ENCODE data around the gene TP53I13. TPM values are rescaled to one million over a fixed set of nuclear protein-coding genes. Genes with fewer than 3 reads are reported as not detected.
A peak's percentile ranks its signal among the peaks of the same experiment; 100 is the strongest.

TP53I13 gene
- total RNA-seq, 1 donor from 2014 or later = 42.0 TPM

- H3K27me3 Mint-ChIP-seq (ENCODE audit: unreplicated experiment) = no peaks in the 10 kb centered on the region
- no peak overlapping the region for H3K4me3 Mint-ChIP-seq (ENCODE audit: unreplicated experiment)
- peaks cover 20% of the 10 kb centered on the region for H3K36me3 Mint-ChIP-seq (ENCODE audit: unreplicated experiment)
- H3K9me3 Mint-ChIP-seq (ENCODE audit: unreplicated experiment) = no peaks in the 10 kb centered on the region
- H3K4me1 Mint-ChIP-seq (ENCODE audit: unreplicated experiment) = peaks cover 6% of the 10 kb centered on the region
- H3K27ac Mint-ChIP-seq (ENCODE audit: unreplicated experiment) = no peak overlapping the region
- DNase-seq (ENCODE audit: extremely low spot score, unreplicated experiment) = no peak
- TF ChIP-seq, protein P1, sequence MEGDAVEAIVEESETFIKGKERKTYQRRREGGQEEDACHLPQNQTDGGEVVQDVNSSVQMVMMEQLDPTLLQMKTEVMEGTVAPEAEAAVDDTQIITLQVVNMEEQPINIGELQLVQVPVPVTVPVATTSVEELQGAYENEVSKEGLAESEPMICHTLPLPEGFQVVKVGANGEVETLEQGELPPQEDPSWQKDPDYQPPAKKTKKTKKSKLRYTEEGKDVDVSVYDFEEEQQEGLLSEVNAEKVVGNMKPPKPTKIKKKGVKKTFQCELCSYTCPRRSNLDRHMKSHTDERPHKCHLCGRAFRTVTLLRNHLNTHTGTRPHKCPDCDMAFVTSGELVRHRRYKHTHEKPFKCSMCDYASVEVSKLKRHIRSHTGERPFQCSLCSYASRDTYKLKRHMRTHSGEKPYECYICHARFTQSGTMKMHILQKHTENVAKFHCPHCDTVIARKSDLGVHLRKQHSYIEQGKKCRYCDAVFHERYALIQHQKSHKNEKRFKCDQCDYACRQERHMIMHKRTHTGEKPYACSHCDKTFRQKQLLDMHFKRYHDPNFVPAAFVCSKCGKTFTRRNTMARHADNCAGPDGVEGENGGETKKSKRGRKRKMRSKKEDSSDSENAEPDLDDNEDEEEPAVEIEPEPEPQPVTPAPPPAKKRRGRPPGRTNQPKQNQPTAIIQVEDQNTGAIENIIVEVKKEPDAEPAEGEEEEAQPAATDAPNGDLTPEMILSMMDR (IDR thresholded peaks at IDR 0.05) = no peak
These were observed 8.5 kb downstream of the TP53I13 start for GRCh38 chr17:29577001-29577370.

GRCh38 chr17:29577385-29578211 is 9.1 kb downstream of the TP53I13 start:
- Mint-ChIP-seq H3K4me3 (ENCODE audit: unreplicated experiment) (no peak overlapping the region), H3K36me3 (ENCODE audit: unreplicated experiment) (peaks cover 24% of the 10 kb centered on the region), H3K4me1 (ENCODE audit: unreplicated experiment) (peaks cover 6% of the 10 kb centered on the region), H3K27me3 (ENCODE audit: unreplicated experiment) (no peaks in the 10 kb centered on the region), H3K9me3 (ENCODE audit: unreplicated experiment) (no peaks in the 10 kb centered on the region), H3K27ac (ENCODE audit: unreplicated experiment) (no peak overlapping the region)
- DNase-seq (ENCODE audit: extremely low spot score, unreplicated experiment) = no peak
- TF ChIP-seq, protein P1 (IDR thresholded peaks at IDR 0.05) = no peak

DNA sequence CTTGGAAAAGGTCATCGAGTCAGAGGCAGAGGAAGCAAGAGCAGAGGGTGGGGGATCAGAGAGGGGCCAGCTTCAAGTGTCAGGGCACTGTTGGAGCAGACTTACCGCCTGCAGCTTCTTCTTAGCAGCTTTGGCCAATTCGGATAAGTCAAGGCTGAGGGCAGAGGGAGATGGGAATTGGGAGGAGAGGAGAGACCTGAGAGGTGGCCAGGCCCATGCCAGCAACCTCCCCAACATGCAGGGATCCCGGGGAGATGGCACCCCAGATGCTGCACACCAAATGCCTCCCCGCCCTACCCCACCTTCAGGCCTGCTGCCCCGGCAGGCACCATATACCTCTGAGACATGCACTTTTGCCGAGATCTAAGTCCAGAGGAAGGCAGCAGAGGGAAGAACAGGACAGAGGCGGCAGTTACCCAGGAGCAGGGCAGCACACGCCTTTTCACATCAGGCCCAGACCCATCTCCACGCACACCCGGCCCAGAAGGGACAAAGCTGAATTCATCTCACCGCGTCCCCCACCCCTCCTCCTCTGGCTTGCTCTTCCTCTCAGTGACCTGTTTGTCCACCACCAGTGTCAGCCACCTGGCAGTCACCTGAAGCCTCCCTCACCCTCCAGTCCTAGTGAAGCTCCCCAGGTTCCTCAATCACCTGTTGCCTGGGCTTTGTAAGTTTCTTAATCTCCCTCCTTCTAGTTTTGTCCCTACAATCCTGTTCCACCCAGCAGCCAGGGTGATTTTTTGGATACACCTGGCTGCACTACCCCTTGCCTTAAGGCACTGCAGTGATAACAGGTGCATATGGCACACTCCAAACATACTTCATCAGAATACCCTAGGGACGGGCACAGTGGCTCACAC is 10.4 kb downstream of the TP53I13 start:
- Mint-ChIP-seq H3K27me3 (ENCODE audit: unreplicated experiment) (no peaks in the 10 kb centered on the region), H3K4me1 (ENCODE audit: unreplicated experiment) (peaks cover 7% of the 10 kb centered on the region), H3K27ac (ENCODE audit: unreplicated experiment) (no peak overlapping the region), H3K36me3 (ENCODE audit: unreplicated experiment) (peaks cover 20% of the 10 kb centered on the region), H3K4me3 (ENCODE audit: unreplicated experiment) (no peak overlapping the region), H3K9me3 (ENCODE audit: unreplicated experiment) (no peaks in the 10 kb centered on the region)
- DNase-seq (ENCODE audit: extremely low spot score, unreplicated experiment) = no peak
- TF ChIP-seq, protein P1 (IDR thresholded peaks at IDR 0.05) = no peak

DNA sequence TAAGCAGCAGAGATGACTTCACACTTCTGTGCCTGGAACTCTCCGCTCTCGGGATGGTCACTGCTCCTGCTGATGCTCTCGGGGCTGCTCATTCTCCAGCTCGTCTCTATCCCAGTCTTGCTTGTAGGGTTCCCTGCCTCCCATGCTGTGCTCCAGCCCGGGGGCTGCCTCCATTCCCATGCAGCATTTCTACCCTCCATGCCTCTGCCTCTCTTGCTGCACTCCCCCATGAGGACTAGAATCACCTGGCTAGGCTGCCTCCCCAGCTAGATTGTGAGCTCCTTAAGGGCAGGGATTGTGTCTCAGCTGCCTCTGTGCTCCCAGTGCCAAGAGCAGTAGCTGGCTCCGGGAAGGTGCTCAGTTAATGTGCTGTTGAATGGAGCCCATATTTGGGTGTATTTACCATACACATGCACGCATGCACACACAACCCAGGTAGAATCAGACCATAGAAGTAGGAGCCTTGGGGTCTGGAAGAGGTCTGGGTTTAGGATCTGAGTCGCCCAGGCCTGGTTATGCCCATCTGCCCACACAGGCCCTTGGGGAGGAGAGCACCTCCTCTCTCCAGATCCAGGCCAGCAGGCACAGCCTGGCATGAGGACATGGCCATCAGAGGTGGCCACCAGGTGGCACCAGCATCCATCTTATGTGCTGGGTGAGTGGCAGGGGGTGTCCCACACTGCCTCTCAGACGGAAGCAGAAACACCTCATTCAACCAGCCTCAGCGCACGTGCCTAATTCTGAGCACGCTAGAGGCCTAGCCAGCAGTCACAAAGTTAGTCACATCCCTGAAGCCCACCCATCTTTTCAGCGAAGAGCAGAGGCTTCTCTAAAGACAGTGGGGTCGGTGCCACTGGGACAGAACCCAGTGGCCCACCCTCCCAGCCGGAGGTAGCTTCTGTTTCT is 11.6 kb downstream of the TP53I13 start:
- Mint-ChIP-seq H3K4me1 (ENCODE audit: unreplicated experiment) (peaks cover 20% of the 10 kb centered on the region), H3K27ac (ENCODE audit: unreplicated experiment) (peak overlapping the region; percentile 47), H3K36me3 (ENCODE audit: unreplicated experiment) (peaks cover 16% of the 10 kb centered on the region), H3K9me3 (ENCODE audit: unreplicated experiment) (no peaks in the 10 kb centered on the region), H3K27me3 (ENCODE audit: unreplicated experiment) (no peaks in the 10 kb centered on the region), H3K4me3 (ENCODE audit: unreplicated experiment) (no peak overlapping the region)
- peak; percentile 94 for DNase-seq (ENCODE audit: extremely low spot score, unreplicated experiment)
- TF ChIP-seq, protein P1 (IDR thresholded peaks at IDR 0.05) = peak; percentile 94

Measured in osteocyte (in vitro differentiated cells).